Liver (tissue), 9 donors: ENCODE results near the gene LCP2. TPM values are rescaled to one million over a fixed set of nuclear protein-coding genes. Genes with fewer than 3 reads are reported as not detected.

ENCODE experiments used
- DNase-seq: peaks from one replicate; pipeline ENCODE4 v3.0.0-alpha.2; 2017; ENCODE audit warnings: low spot score
- H3K27ac ChIP-seq, 2 donors: one replicate each; pipeline ENCODE4 v1.7.0; 2013; ENCODE audit warnings: inconsistent platforms in 2 of 2, low read length in 2 of 2, control low read depth in 1 of 2, low read depth in 1 of 2, mild to moderate bottlenecking in 1 of 2
- H3K27me3 ChIP-seq, 4 donors: one replicate each; pipeline versions ENCODE4 v1.6.1 to v1.7.0; 2013; ENCODE audit warnings: low read length in 3 of 4, inconsistent platforms in 1 of 4, mild to moderate bottlenecking in 1 of 4, moderate library complexity in 1 of 4; ENCODE audit not compliant: control insufficient read depth in 4 of 4, insufficient read depth in 4 of 4
- H3K36me3 ChIP-seq, 4 donors: one replicate each; pipeline versions ENCODE4 v1.6.1 to v1.7.0; 2013; ENCODE audit warnings: low read length in 3 of 4, mild to moderate bottlenecking in 3 of 4, low read depth in 1 of 4, moderate library complexity in 1 of 4; ENCODE audit not compliant: control insufficient read depth in 4 of 4, insufficient read depth in 3 of 4
- H3K4me1 ChIP-seq, 4 donors: one replicate each; pipeline versions ENCODE4 v1.6.1 to v1.7.0; 2013; ENCODE audit warnings: low read length in 3 of 4, mild to moderate bottlenecking in 3 of 4, moderate library complexity in 1 of 4; ENCODE audit not compliant: control insufficient read depth in 4 of 4, insufficient read depth in 4 of 4
- H3K4me3 ChIP-seq, 3 donors: one replicate each; pipeline versions ENCODE4 v1.6.1 to v1.7.0; 2013; ENCODE audit warnings: low read length in 3 of 3, control low read depth in 1 of 3, low read depth in 1 of 3, mild to moderate bottlenecking in 1 of 3
- H3K9ac ChIP-seq, 2 donors: one replicate each; pipeline ENCODE4 v1.7.0; 2013; ENCODE audit warnings: low read length in 2 of 2, mild to moderate bottlenecking in 2 of 2, moderate library complexity in 2 of 2, control low read depth in 1 of 2, low read depth in 1 of 2
- H3K9me3 ChIP-seq, 4 donors: one replicate each; pipeline versions ENCODE4 v1.6.1 to v1.7.0; 2013; ENCODE audit warnings: low read length in 3 of 4; ENCODE audit not compliant: control insufficient read depth in 4 of 4
- ATF3 ChIP-seq: IDR thresholded peaks from 2 replicates; pipeline ENCODE4 v1.6.1; 2016; ENCODE audit warnings: antibody characterized with exemption
- EGR1 ChIP-seq, 2 donors: IDR thresholded peaks; 2 replicates each; pipeline ENCODE4 v1.6.1; 2016 to 2018; ENCODE audit warnings: antibody characterized with exemption in 2 of 2, low read depth in 2 of 2
- FOXA1 ChIP-seq: IDR thresholded peaks from 2 replicates; pipeline ENCODE4 v1.6.1; 2016; ENCODE audit warnings: antibody characterized with exemption
- FOXA2 ChIP-seq: IDR thresholded peaks from 2 replicates; pipeline ENCODE4 v1.6.1; 2016; ENCODE audit warnings: antibody characterized with exemption
- GABPA ChIP-seq, 2 donors: IDR thresholded peaks in 1 of 2; conservative IDR thresholded peaks in 1 of 2; 2 replicates each; pipeline ENCODE4 v1.6.1; 2016; ENCODE audit warnings: antibody characterized with exemption in 2 of 2, mild to moderate bottlenecking in 1 of 2, moderate library complexity in 1 of 2
- HNF4A ChIP-seq, 2 donors: conservative IDR thresholded peaks; 2 replicates each; pipeline ENCODE4 v1.6.1; 2016; ENCODE audit warnings: antibody characterized with exemption in 2 of 2, mild to moderate bottlenecking in 2 of 2
- HNF4G ChIP-seq: IDR thresholded peaks from 2 replicates; pipeline ENCODE4 v1.6.1; 2016; ENCODE audit warnings: antibody characterized with exemption
- JUND ChIP-seq, 2 donors: IDR thresholded peaks; 2 replicates each; pipeline ENCODE4 v1.6.1; 2016; ENCODE audit warnings: antibody characterized with exemption in 2 of 2
- MAX ChIP-seq: IDR thresholded peaks from 2 replicates; pipeline ENCODE4 v1.6.1; 2016; ENCODE audit warnings: antibody characterized with exemption
- NR2F2 ChIP-seq: IDR thresholded peaks from 2 replicates; pipeline ENCODE4 v1.6.1; 2016; ENCODE audit warnings: antibody characterized with exemption
- RAD21 ChIP-seq, 2 donors: IDR thresholded peaks; 2 replicates each; pipeline ENCODE4 v1.6.1; 2016; ENCODE audit warnings: antibody characterized with exemption in 2 of 2, mild to moderate bottlenecking in 2 of 2
- REST ChIP-seq: IDR thresholded peaks from 2 replicates; pipeline ENCODE4 v1.6.1; 2016; ENCODE audit warnings: antibody characterized with exemption, mild to moderate bottlenecking
- RXRA ChIP-seq, 2 donors: IDR thresholded peaks; 2 replicates each; pipeline ENCODE4 v1.6.1; 2017 to 2018; ENCODE audit warnings: antibody characterized with exemption in 2 of 2, mild to moderate bottlenecking in 1 of 2
- SP1 ChIP-seq: IDR thresholded peaks from 2 replicates; pipeline ENCODE4 v1.6.1; 2018; ENCODE audit warnings: antibody characterized with exemption, mild to moderate bottlenecking
- TAF1 ChIP-seq: conservative IDR thresholded peaks from 2 replicates; pipeline ENCODE4 v1.6.1; 2016; ENCODE audit warnings: antibody characterized with exemption, mild to moderate bottlenecking
- YY1 ChIP-seq: IDR thresholded peaks from 2 replicates; pipeline ENCODE4 v1.6.1; 2016; ENCODE audit warnings: antibody characterized with exemption, mild to moderate bottlenecking
- ZBTB33 ChIP-seq: IDR thresholded peaks from 2 replicates; pipeline ENCODE4 v1.6.1; 2016; ENCODE audit warnings: antibody characterized with exemption
- WGBS: extraction: QIAGEN DNeasy Blood & Tissue Kit; methylation state at CpG from one replicate; pipeline ENCODE4 v1.1.7; 2013; 5-methylcytosine and 5-hydroxymethylcytosine counted together
- polyA plus RNA-seq, 2 donors: library from polyadenylated mRNA; stranded (reverse) in 1 of 2; unstranded in 1 of 2; fragments of 200-250 nt in 1 of 2; fragments of >200 nt in 1 of 2; fragmentation: Nextera tagmentation in 1 of 2; extraction: Ambion mirVana in 1 of 2; gene quantifications; one replicate each; pipeline versions ENCODE4 v1.2.1 to v1.2.3, GENCODE V29; 2013 to 2015
- total RNA-seq, 2 donors: library from RNA; depleted of rRNA; stranded (reverse); fragments of >200 nt; gene quantifications; one replicate each; pipeline ENCODE4 v1.2.3, GENCODE V29; 2014
- TF ChIP-seq, protein P1 (sequence below): fragments of 150-350 bp; IDR thresholded peaks from 2 replicates; pipeline ENCODE4 v1.5.1; 2017; ENCODE audit warnings: improper control_type of control experiment, low read depth, low read length; ENCODE audit not compliant: missing input control
- donor health status: healthy.
- donor health status: healthy.
- donor health status: healthy.
- donor health status: healthy.
- donor health status: healthy.

LCP2 gene
- total and polyA plus RNA-seq, 4 donors, result 3.6 to 16.3 (median 6.7) TPM

DNA sequence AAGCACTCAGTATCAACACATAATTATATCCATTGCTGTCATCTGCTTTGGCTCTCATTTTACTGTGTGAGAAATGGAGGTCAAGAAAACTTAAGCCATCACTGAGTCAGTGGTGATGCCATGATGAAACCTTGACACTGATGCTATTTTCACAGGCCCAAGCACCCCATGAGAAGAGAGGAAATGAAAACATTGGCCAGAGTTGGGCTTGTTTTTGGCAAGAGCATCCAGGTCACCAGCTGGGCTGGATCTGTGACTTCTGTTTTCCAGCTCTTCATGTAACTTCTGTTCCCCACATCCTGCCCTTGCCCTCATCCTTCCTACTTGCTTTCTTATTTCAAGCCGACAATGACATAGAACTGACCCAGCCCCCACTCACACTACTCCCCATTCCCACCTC is 10.0 kb downstream of the LCP2 start:
- Histone ChIP-seq H3K4me3 (no peak overlapping the region), H3K27ac (peak overlapping the region in 1 of 2 donors; percentile 25), H3K9me3 (peaks cover 0 to 8% (median under 1%) of the 10 kb centered on the region in 4 donors), H3K4me1 (peaks cover 0 to 2% (median under 1%) of the 10 kb centered on the region in 4 donors), H3K36me3 (peaks cover 0 to 14% (median 0%) of the 10 kb centered on the region in 4 donors), H3K27me3 (no peaks in the 10 kb centered on the region), H3K9ac (no peak overlapping the region)
- peak; percentile 17 for TF ChIP-seq SP1
- peak in 1 of 2 donors; percentile 23 for TF ChIP-seq JUND (IDR thresholded peaks at IDR 0.05)
- TF ChIP-seq EGR1 (IDR thresholded peaks at IDR 0.05; ENCODE audit: low read depth in 2 of 2), result no peak
- TF ChIP-seq ATF3, result no peak
- no peak for TF ChIP-seq MAX
- TF ChIP-seq ZBTB33, result no peak
- peak in 1 of 2 donors; percentile 4 for TF ChIP-seq RAD21 (IDR thresholded peaks at IDR 0.05)
- no peak for TF ChIP-seq RXRA (IDR thresholded peaks at IDR 0.05)
- TF ChIP-seq GABPA (IDR thresholded peaks at IDR 0.05 in 1 of 2, conservative IDR thresholded peaks at IDR 0.05 in 1 of 2), result no peak
- TF ChIP-seq NR2F2, result peak; percentile 78
- DNase-seq, result no peak
- 43% methylated on average over 1 of the region's 1 CpG for WGBS

- Histone ChIP-seq H3K36me3 (peaks cover 0 to 14% (median 0%) of the 10 kb centered on the region in 4 donors), H3K27ac (no peak overlapping the region), H3K9ac (no peak overlapping the region), H3K4me1 (peaks cover 0 to 2% (median under 1%) of the 10 kb centered on the region in 4 donors), H3K9me3 (peaks cover 0 to 8% (median under 1%) of the 10 kb centered on the region in 4 donors), H3K27me3 (no peaks in the 10 kb centered on the region), H3K4me3 (no peak overlapping the region)
- TF ChIP-seq SP1 (no peak), EGR1 (IDR thresholded peaks at IDR 0.05; ENCODE audit: low read depth in 2 of 2) (no peak), ZBTB33 (no peak), YY1 (no peak), FOXA2 (no peak), NR2F2 (no peak), HNF4A (conservative IDR thresholded peaks at IDR 0.05) (no peak), REST (no peak), RXRA (IDR thresholded peaks at IDR 0.05) (no peak), TAF1 (no peak), ATF3 (no peak), JUND (IDR thresholded peaks at IDR 0.05) (no peak), FOXA1 (no peak), HNF4G (no peak), MAX (no peak)
- TF ChIP-seq, protein P1, sequence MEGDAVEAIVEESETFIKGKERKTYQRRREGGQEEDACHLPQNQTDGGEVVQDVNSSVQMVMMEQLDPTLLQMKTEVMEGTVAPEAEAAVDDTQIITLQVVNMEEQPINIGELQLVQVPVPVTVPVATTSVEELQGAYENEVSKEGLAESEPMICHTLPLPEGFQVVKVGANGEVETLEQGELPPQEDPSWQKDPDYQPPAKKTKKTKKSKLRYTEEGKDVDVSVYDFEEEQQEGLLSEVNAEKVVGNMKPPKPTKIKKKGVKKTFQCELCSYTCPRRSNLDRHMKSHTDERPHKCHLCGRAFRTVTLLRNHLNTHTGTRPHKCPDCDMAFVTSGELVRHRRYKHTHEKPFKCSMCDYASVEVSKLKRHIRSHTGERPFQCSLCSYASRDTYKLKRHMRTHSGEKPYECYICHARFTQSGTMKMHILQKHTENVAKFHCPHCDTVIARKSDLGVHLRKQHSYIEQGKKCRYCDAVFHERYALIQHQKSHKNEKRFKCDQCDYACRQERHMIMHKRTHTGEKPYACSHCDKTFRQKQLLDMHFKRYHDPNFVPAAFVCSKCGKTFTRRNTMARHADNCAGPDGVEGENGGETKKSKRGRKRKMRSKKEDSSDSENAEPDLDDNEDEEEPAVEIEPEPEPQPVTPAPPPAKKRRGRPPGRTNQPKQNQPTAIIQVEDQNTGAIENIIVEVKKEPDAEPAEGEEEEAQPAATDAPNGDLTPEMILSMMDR, result no peak
- 74% methylated on average over 3 of the region's 3 CpGs for WGBS
- DNase-seq, result no peak
These were observed 11.1 kb downstream of the LCP2 start for GRCh38 chr5:170286386-170286925.
